Measurements from ENCODE around the gene NFIA.

GRCh38 chr1:61119085-61119484 is 36.7 kb downstream of the NFIA start:
- no peak for TF ChIP-seq ZNF654 (tag by site-specific recombination; IDR thresholded peaks at IDR 0.05; ENCODE audit: low read depth)
- no peak for TF ChIP-seq ZNF513 (tag by site-specific recombination; IDR thresholded peaks at IDR 0.05)
- no peak for TF ChIP-seq KLF10 (tag by site-specific recombination; IDR thresholded peaks at IDR 0.05)
- no peak for TF ChIP-seq CTCF (tag by site-specific recombination; IDR thresholded peaks at IDR 0.05)
- TF ChIP-seq ZNF677 (tag by site-specific recombination; IDR thresholded peaks at IDR 0.05), result no peak
- TF ChIP-seq SETDB1 (IDR thresholded peaks at IDR 0.05; ENCODE audit: insufficient read length, low read length), result no peak
- TF ChIP-seq ZBTB1 (tag by site-specific recombination; IDR thresholded peaks at IDR 0.05), result no peak
- no peak for TF ChIP-seq ZNF660 (tag by site-specific recombination; IDR thresholded peaks at IDR 0.05)
- TF ChIP-seq ZNF449 (tag by site-specific recombination; IDR thresholded peaks at IDR 0.05), result no peak
- TF ChIP-seq ELK4 (IDR thresholded peaks at IDR 0.05; ENCODE audit: borderline replicate concordance, low read depth, low read length), result no peak

All from HEK293 (cell line).